Measurements from ENCODE around the gene ZCCHC7.
A peak's percentile ranks its signal among the peaks of the same experiment; 100 is the strongest.
"Not testable (repeated sequence)": the region's sequence is repeated elsewhere in the genome, so short reads cannot be mapped to it uniquely, and the experiment has no call there.

Gene ZCCHC7

GRCh38 chr9:37182718-37183117 lies 62.3 kb downstream of the ZCCHC7 start:
- no peak overlapping the region for H3K4me3 ChIP-seq (replicated peaks; ENCODE audit: low read depth, low read length)
- TF ChIP-seq CTCF (IDR thresholded peaks at IDR 0.05; ENCODE audit: insufficient read depth, low read length, poor library complexity, severe bottlenecking): no peak
- no peaks in the 10 kb centered on the region for H3K36me3 ChIP-seq (ENCODE audit: control insufficient read depth, insufficient read depth, low read length)
- H3K27me3 ChIP-seq (replicated peaks; ENCODE audit: control insufficient read depth, insufficient read depth, low read length): no peaks in the 10 kb centered on the region
- no peak for DNase-seq (ENCODE audit: extremely low read depth, insufficient read length)

GRCh38 chr9:37184905-37185867 lies 64.8 kb downstream of the ZCCHC7 start:
- Histone ChIP-seq H3K4me3 (replicated peaks; ENCODE audit: low read depth, low read length) (no peak overlapping the region), H3K27me3 (replicated peaks; ENCODE audit: control insufficient read depth, insufficient read depth, low read length) (no peaks in the 10 kb centered on the region), H3K36me3 (ENCODE audit: control insufficient read depth, insufficient read depth, low read length) (no peaks in the 10 kb centered on the region)
- no peak for TF ChIP-seq CTCF (IDR thresholded peaks at IDR 0.05; ENCODE audit: insufficient read depth, low read length, poor library complexity, severe bottlenecking)
- no peak for DNase-seq (ENCODE audit: extremely low read depth, insufficient read length)

GRCh38 chr9:37187292-37187691 lies 66.9 kb downstream of the ZCCHC7 start:
- Histone ChIP-seq H3K27me3 (replicated peaks; ENCODE audit: control insufficient read depth, insufficient read depth, low read length) (no peaks in the 10 kb centered on the region), H3K36me3 (ENCODE audit: control insufficient read depth, insufficient read depth, low read length) (no peaks in the 10 kb centered on the region), H3K4me3 (replicated peaks; ENCODE audit: low read depth, low read length) (peak overlapping the region; percentile 53)
- peak; percentile 43 for DNase-seq (ENCODE audit: extremely low read depth, insufficient read length)
- no peak for TF ChIP-seq CTCF (IDR thresholded peaks at IDR 0.05; ENCODE audit: insufficient read depth, low read length, poor library complexity, severe bottlenecking)

GRCh38 chr9:37187713-37188439 lies 67.5 kb downstream of the ZCCHC7 start:
- peak; percentile 74 for DNase-seq (ENCODE audit: extremely low read depth, insufficient read length)
- Histone ChIP-seq H3K27me3 (replicated peaks; ENCODE audit: control insufficient read depth, insufficient read depth, low read length) (no peaks in the 10 kb centered on the region), H3K36me3 (ENCODE audit: control insufficient read depth, insufficient read depth, low read length) (no peaks in the 10 kb centered on the region), H3K4me3 (replicated peaks; ENCODE audit: low read depth, low read length) (peak overlapping the region; percentile 53)
- no peak for TF ChIP-seq CTCF (IDR thresholded peaks at IDR 0.05; ENCODE audit: insufficient read depth, low read length, poor library complexity, severe bottlenecking)

- H3K4me3 ChIP-seq (replicated peaks; ENCODE audit: low read depth, low read length); H3K36me3 ChIP-seq (ENCODE audit: control insufficient read depth, insufficient read depth, low read length); H3K27me3 ChIP-seq (replicated peaks; ENCODE audit: control insufficient read depth, insufficient read depth, low read length); DNase-seq (ENCODE audit: extremely low read depth, insufficient read length): not testable (repeated sequence)
These were observed 70.4 kb downstream of the ZCCHC7 start for GRCh38 chr9:37190739-37191138.
